A549 (cell line): Measurements from ENCODE around the gene MYOF. TPM values are rescaled to one million over a fixed set of nuclear protein-coding genes. Genes with fewer than 3 reads are reported as not detected.

Source experiments
- ATAC-seq, 2 experiments: fragments of 200-7000 bp in 1 of 2; fragments of >200 bp in 1 of 2; cut with Nextera tagmentation in 1 of 2; cut with Tn5 transposase in 1 of 2; 3 replicates each; pipeline versions ENCODE4 v1.8.0 to v1.9.1; 2018 to 2020; ENCODE audit warnings: mild to moderate bottlenecking in 1 of 2, moderate library complexity in 1 of 2
- CTCF ChIA-PET: fragments of 300-600 bp; sonication (Branson Sonifier 250); formaldehyde crosslinking; extraction: SDS; loops from one replicate; lab custom pipeline; 2021; ENCODE audit warnings: antibody characterized with exemption, inconsistent platforms; lab: Yijun Ruan, JAX
- POLR2A ChIA-PET: fragments of 350-600 bp; formaldehyde crosslinking; extraction: SDS; loops from one replicate; lab custom pipeline; 2021; ENCODE audit warnings: antibody characterized with exemption, inconsistent platforms; lab: Yijun Ruan, JAX
- DNase-seq, 2 experiments: peaks; one replicate each; pipeline versions ENCODE4 v3.0.0 to v3.0.0-alpha.2; 2011 to 2016; ENCODE audit warnings: low read depth in 1 of 2, low spot score in 1 of 2
- FAIRE-seq: peaks from 2 replicates; lab custom pipeline; 2011; peaks lifted over from hg19 to GRCh38; lab: Jason Lieb, UNC
- H3K27ac ChIP-seq, 2 experiments: fragments of >200 bp; sonication (Bioruptor Twin); formaldehyde crosslinking; 3 replicates each; pipeline ENCODE4 v1.5.1; 2016 to 2017
- H3K4me1 ChIP-seq: fragments of >200 bp; sonication (Bioruptor Twin); formaldehyde crosslinking; 3 replicates; pipeline ENCODE4 v1.6.1; 2016
- H3K4me2 ChIP-seq: fragments of >200 bp; sonication (Bioruptor Twin); formaldehyde crosslinking; 3 replicates; pipeline ENCODE4 v1.6.1; 2016
- H3K4me3 ChIP-seq: fragments of >200 bp; sonication (Bioruptor Twin); formaldehyde crosslinking; 3 replicates; pipeline ENCODE4 v1.5.1; 2016
- H3K9me3 ChIP-seq: fragments of >200 bp; sonication (Bioruptor Twin); formaldehyde crosslinking; 3 replicates; pipeline ENCODE4 v1.6.1; 2016
- BCL3 ChIP-seq: fragments of >200 bp; sonication (Bioruptor Twin); formaldehyde crosslinking; IDR thresholded peaks from 3 replicates; pipeline ENCODE4 v1.6.1; 2016
- CBX8 ChIP-seq: fragments of 200-600 bp; sonication (generic); IDR thresholded peaks from 2 replicates; pipeline ENCODE4 v1.6.1; 2016
- CTCF ChIP-seq: fragments of >200 bp; sonication (Bioruptor Twin); formaldehyde crosslinking; IDR thresholded peaks from 3 replicates; pipeline ENCODE4 v1.5.1; 2016
- E2F6 ChIP-seq: IDR thresholded peaks from 2 replicates; pipeline ENCODE4 v1.6.1; 2012; ENCODE audit warnings: low read depth, borderline replicate concordance
- EHMT2 ChIP-seq: fragments of 200-600 bp; sonication (generic); IDR thresholded peaks from 2 replicates; pipeline ENCODE4 v1.6.1; 2016; ENCODE audit warnings: antibody characterized with exemption, low read depth, mild to moderate bottlenecking, moderate library complexity
- HMGXB4 ChIP-seq: fragments of 250-450 bp; sonication (Bioruptor Pico); IDR thresholded peaks from 2 replicates; pipeline ENCODE4 v1.5.0; 2021; ENCODE audit warnings: mild to moderate bottlenecking, moderate library complexity, borderline replicate concordance
- HOXA7 ChIP-seq: fragments of 250-450 bp; sonication (Bioruptor Pico); IDR thresholded peaks from 2 replicates; pipeline ENCODE4 v1.5.0; 2020; ENCODE audit warnings: mild to moderate bottlenecking, moderate library complexity
- HOXB13 ChIP-seq: fragments of 250-450 bp; sonication (Bioruptor Pico); IDR thresholded peaks from 2 replicates; pipeline ENCODE4 v1.5.0; 2020; ENCODE audit warnings: low read depth, mild to moderate bottlenecking, moderate library complexity
- MAFK ChIP-seq: fragments of 450-650 bp; IDR thresholded peaks from 2 replicates; pipeline ENCODE4 v1.6.1; 2014; ENCODE audit not compliant: partially characterized antibody
- MAX ChIP-seq: IDR thresholded peaks from 2 replicates; pipeline ENCODE4 v1.6.1; 2012
- POLR2A ChIP-seq: IDR thresholded peaks from 2 replicates; pipeline ENCODE4 v1.6.1; 2012; ENCODE audit warnings: mild to moderate bottlenecking, low read length
- POLR2AphosphoS2 ChIP-seq: conservative IDR thresholded peaks from 2 replicates; pipeline ENCODE4 v1.6.1; 2012; ENCODE audit warnings: low read length, improper control_type of control experiment, inconsistent platforms
- RARB ChIP-seq: fragments of 250-450 bp; sonication (Bioruptor Pico); IDR thresholded peaks from 2 replicates; pipeline ENCODE4 v1.8.0; 2021; ENCODE audit warnings: mild to moderate bottlenecking, moderate library complexity
- SMC3 ChIP-seq: fragments of >200 bp; sonication (Bioruptor Twin); formaldehyde crosslinking; IDR thresholded peaks from 3 replicates; pipeline ENCODE4 v1.6.1; 2018; ENCODE audit warnings: inconsistent platforms
- TFCP2L1 ChIP-seq: fragments of 250-450 bp; sonication (Bioruptor Pico); IDR thresholded peaks from 2 replicates; pipeline ENCODE4 v1.5.0; 2021; ENCODE audit warnings: mild to moderate bottlenecking
- USF2 ChIP-seq: fragments of 450-650 bp; IDR thresholded peaks from 2 replicates; pipeline ENCODE4 v1.6.1; 2014; ENCODE audit warnings: antibody characterized with exemption
- ZNF302 ChIP-seq: fragments of 250-450 bp; sonication (Bioruptor Pico); IDR thresholded peaks from 2 replicates; pipeline ENCODE4 v1.9.0; 2021; ENCODE audit warnings: inconsistent platforms, mild to moderate bottlenecking, moderate library complexity
- ZSCAN20 ChIP-seq: fragments of 250-450 bp; sonication (Bioruptor Pico); IDR thresholded peaks from 2 replicates; pipeline ENCODE4 v1.8.0; 2022; ENCODE audit warnings: mild to moderate bottlenecking, moderate library complexity
- WGBS: methylation state at CpG from one replicate; pipeline ENCODE4 v1.1.6; 2017; ENCODE audit errors: missing lambda C conversion rate; 5-methylcytosine and 5-hydroxymethylcytosine counted together
- polyA plus RNA-seq, 4 experiments: library from polyadenylated mRNA; depleted of rRNA in 3 of 4; stranded (reverse); fragments of >200 nt; fragmentation: RNase III in 1 of 4; extraction: RNeasy Plus Mini Kit Qiagen cat#74134 plus additional on column Dnase treatment in 1 of 4; gene quantifications; 2 replicates in 3 of 4; 3 replicates in 1 of 4; pipeline ENCODE4 v1.2.3, GENCODE V29; 2011 to 2017

The MYOF gene
- polyA plus RNA-seq, 2 of the 4 experiments (the other 2 are of a cell fraction): 190 to 265 TPM

GRCh38 chr10:93268021-93268420 lies 214.1 kb downstream of the MYOF start:
- peaks cover 16% of the 10 kb centered on the region; the same call in 2 of the 3 replicates for H3K9me3 ChIP-seq
- WGBS: 51% methylated on average over 2 of the region's 3 CpGs

GRCh38 chr10:93267521-93267920 lies 214.6 kb downstream of the MYOF start:
- Histone ChIP-seq H3K9me3 (peaks cover 16% of the 10 kb centered on the region; the same call in 2 of the 3 replicates), H3K4me3 (no peak overlapping the region), H3K4me2 (no peak overlapping the region), H3K4me1 (no peaks in the 10 kb centered on the region), H3K27ac (no peak overlapping the region)
- TF ChIP-seq HMGXB4 (CRISPR knock-in tag) (no peak), HOXA7 (CRISPR knock-in tag) (no peak), BCL3 (no peak), CTCF (no peak), MAFK (no peak), USF2 (no peak), POLR2AphosphoS2 (no peak), HOXB13 (CRISPR knock-in tag) (no peak), RARB (CRISPR knock-in tag) (no peak)
- POLR2A ChIA-PET: no interaction called here
- WGBS: 36% methylated on average over 3 of the region's 3 CpGs
- CTCF ChIA-PET: interaction anchor here (1.2 kb wide), 1 partner anchor 187 kb away, joined by 5 read pairs; no protein-coding TSS in a partner anchor
- no peak for FAIRE-seq
- ATAC-seq: no peak
- DNase-seq: no peak

More at GRCh38 chr10:93268021-93268420, 214.1 kb downstream of the MYOF start:
- CTCF ChIA-PET: interaction anchor here (1.2 kb wide), 1 partner anchor 188 kb away, joined by 5 read pairs; no protein-coding TSS in a partner anchor
- H3K4me3 ChIP-seq: no peak overlapping the region
- H3K27ac ChIP-seq: no peak overlapping the region
- POLR2A ChIA-PET: no interaction called here
- DNase-seq: no peak
- TF ChIP-seq POLR2A (no peak), ZSCAN20 (CRISPR knock-in tag) (no peak), BCL3 (no peak), RARB (CRISPR knock-in tag) (no peak), ZNF302 (CRISPR knock-in tag) (no peak), HOXB13 (CRISPR knock-in tag) (no peak), TFCP2L1 (CRISPR knock-in tag) (no peak), EHMT2 (no peak), SMC3 (no peak), HMGXB4 (CRISPR knock-in tag) (no peak), MAX (no peak), E2F6 (no peak), CBX8 (no peak)
- TF ChIP-seq, all 56 proteins: peak for 0
- no peak for ATAC-seq
- FAIRE-seq: no peak
- Histone ChIP-seq H3K4me1 (no peaks in the 10 kb centered on the region), H3K4me2 (no peak overlapping the region)
